Measurements from ENCODE around the gene UBAC2.

Gene UBAC2

GRCh38 chr13:99340638-99341037, 140.0 kb downstream of the UBAC2 start:
- DNase-seq (ENCODE audit: low read depth) = no peak

- no peak for DNase-seq (ENCODE audit: low read depth)
Measured at GRCh38 chr13:99341969-99342722, 141.5 kb downstream of the UBAC2 start.

- DNase-seq (ENCODE audit: low read depth) = no peak
Measured at GRCh38 chr13:99342723-99343315, 142.2 kb downstream of the UBAC2 start.

- no peak for DNase-seq (ENCODE audit: low read depth)
Measured at GRCh38 chr13:99344610-99345208, 144.1 kb downstream of the UBAC2 start.

- DNase-seq (ENCODE audit: low read depth) = no peak
Measured at GRCh38 chr13:99345345-99345744, 144.7 kb downstream of the UBAC2 start.

GRCh38 chr13:99346335-99347042, 145.8 kb downstream of the UBAC2 start:
- no peak for DNase-seq (ENCODE audit: low read depth)

- no peak for DNase-seq (ENCODE audit: low read depth)
Measured at GRCh38 chr13:99347335-99347878, 146.8 kb downstream of the UBAC2 start.

GRCh38 chr13:99347911-99348451, 147.3 kb downstream of the UBAC2 start:
- DNase-seq (ENCODE audit: low read depth) = no peak

- DNase-seq (ENCODE audit: low read depth) = no peak
Measured at GRCh38 chr13:99350191-99350590, 149.5 kb downstream of the UBAC2 start.

- no peak for DNase-seq (ENCODE audit: low read depth)
Measured at GRCh38 chr13:99351772-99352171, 151.1 kb downstream of the UBAC2 start.

- no peak for DNase-seq (ENCODE audit: low read depth)
Measured at GRCh38 chr13:99352351-99353245, 151.9 kb downstream of the UBAC2 start.

GRCh38 chr13:99353246-99353600, 152.6 kb downstream of the UBAC2 start:
- no peak for DNase-seq (ENCODE audit: low read depth)

- DNase-seq (ENCODE audit: low read depth) = no peak
Measured at GRCh38 chr13:99353836-99354235, 153.2 kb downstream of the UBAC2 start.

GRCh38 chr13:99354371-99354951, 153.8 kb downstream of the UBAC2 start:
- DNase-seq (ENCODE audit: low read depth) = no peak

GRCh38 chr13:99355267-99356011, 154.8 kb downstream of the UBAC2 start:
- no peak for DNase-seq (ENCODE audit: low read depth)

- no peak for DNase-seq (ENCODE audit: low read depth)
Measured at GRCh38 chr13:99356012-99356261, 155.3 kb downstream of the UBAC2 start.

GRCh38 chr13:99356262-99357091, 155.8 kb downstream of the UBAC2 start:
- no peak for DNase-seq (ENCODE audit: low read depth)

- DNase-seq (ENCODE audit: low read depth) = no peak
Measured at GRCh38 chr13:99357131-99357596, 156.5 kb downstream of the UBAC2 start.

GRCh38 chr13:99357941-99358340, 157.3 kb downstream of the UBAC2 start:
- no peak for DNase-seq (ENCODE audit: low read depth)
